ENCODE measurements around the gene KCNAB2.

DNA sequence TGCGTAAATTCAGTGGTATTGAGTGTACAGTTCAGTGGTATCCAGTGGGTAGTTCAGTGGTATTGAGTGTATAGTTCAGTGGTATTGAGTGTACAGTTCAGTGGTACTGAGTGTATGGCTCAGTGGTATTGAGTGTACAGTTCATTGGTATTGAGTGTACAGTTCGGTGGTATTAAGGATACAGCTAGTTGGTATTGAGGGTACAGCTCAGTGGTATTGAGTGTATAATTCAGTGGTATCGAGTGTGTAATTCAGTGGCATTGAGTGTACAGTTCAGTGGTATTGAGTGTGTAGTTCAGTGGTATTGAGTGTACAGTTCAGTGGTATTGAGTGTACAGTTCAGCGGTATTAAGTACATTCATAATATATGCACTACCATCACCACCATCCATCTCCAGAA, 23.5 kb upstream of the KCNAB2 start:
- TF ChIP-seq, protein P1, sequence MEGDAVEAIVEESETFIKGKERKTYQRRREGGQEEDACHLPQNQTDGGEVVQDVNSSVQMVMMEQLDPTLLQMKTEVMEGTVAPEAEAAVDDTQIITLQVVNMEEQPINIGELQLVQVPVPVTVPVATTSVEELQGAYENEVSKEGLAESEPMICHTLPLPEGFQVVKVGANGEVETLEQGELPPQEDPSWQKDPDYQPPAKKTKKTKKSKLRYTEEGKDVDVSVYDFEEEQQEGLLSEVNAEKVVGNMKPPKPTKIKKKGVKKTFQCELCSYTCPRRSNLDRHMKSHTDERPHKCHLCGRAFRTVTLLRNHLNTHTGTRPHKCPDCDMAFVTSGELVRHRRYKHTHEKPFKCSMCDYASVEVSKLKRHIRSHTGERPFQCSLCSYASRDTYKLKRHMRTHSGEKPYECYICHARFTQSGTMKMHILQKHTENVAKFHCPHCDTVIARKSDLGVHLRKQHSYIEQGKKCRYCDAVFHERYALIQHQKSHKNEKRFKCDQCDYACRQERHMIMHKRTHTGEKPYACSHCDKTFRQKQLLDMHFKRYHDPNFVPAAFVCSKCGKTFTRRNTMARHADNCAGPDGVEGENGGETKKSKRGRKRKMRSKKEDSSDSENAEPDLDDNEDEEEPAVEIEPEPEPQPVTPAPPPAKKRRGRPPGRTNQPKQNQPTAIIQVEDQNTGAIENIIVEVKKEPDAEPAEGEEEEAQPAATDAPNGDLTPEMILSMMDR (IDR thresholded peaks at IDR 0.05; ENCODE audit: low read length) = no peak
- TF ChIP-seq EZH2 (optimal IDR thresholded peaks at IDR 0.05; ENCODE audit: low read depth, low read length) (no peak), EZH2phosphoT487 (IDR thresholded peaks at IDR 0.05; ENCODE audit: low read length) (no peak)

All from MM.1S (cell line).